K562 (cell line): ENCODE measurements around the gene MRI1. TPM values are rescaled to one million over a fixed set of nuclear protein-coding genes. Genes with fewer than 3 reads are reported as not detected.

Experiments used
- ATAC-seq: fragments of 200-7000 bp; cut with Tn5 transposase; 3 replicates; pipeline ENCODE4 v1.9.1; 2020; ENCODE audit warnings: moderate library complexity
- BruUV-seq: library from RNA; stranded (reverse); fragments of 400-500 nt; replicated peaks from 2 replicates; lab custom pipeline; 2021; lab: Mats Ljungman, UMichigan
- CTCF ChIA-PET: fragments of 300-600 bp; formaldehyde crosslinking; extraction: SDS; loops from one replicate; lab custom pipeline; 2021; ENCODE audit warnings: low intra/inter-chr PET ratio; lab: Yijun Ruan, JAX
- POLR2A ChIA-PET: fragments of 300-600, 350-650 bp; sonication (Branson Sonifier 250); formaldehyde crosslinking; extraction: SDS; loops from one replicate; lab custom pipeline; 2021; ENCODE audit warnings: antibody characterized with exemption, inconsistent platforms; lab: Yijun Ruan, JAX
- DNase-seq, 4 experiments: peaks; one replicate each; pipeline versions ENCODE4 v3.0.0 to v3.0.0-alpha.2; 2011 to 2018; ENCODE audit warnings: low spot score in 3 of 4, mixed read lengths in 3 of 4; ENCODE audit errors: extremely low read depth in 1 of 4
- FAIRE-seq: peaks from 2 replicates; lab custom pipeline; 2011; peaks lifted over from hg19 to GRCh38; lab: Jason Lieb, UNC
- H2AFZ ChIP-seq: 2 replicates; pipeline ENCODE4 v1.6.0; 2011; ENCODE audit warnings: low read depth, low read length, control low read depth, inconsistent platforms
- H3K27ac ChIP-seq: fragments of 200-600 bp; 3 replicates; pipeline ENCODE4 v1.8.0; 2011; ENCODE audit warnings: low read depth, mild to moderate bottlenecking, control low read depth, inconsistent platforms, low read length, moderate library complexity, mixed read lengths; ENCODE audit errors: extremely low read depth
- H3K27me3 ChIP-seq, 2 experiments: fragments of 300-600 bp in 1 of 2; 2 replicates in 1 of 2; 3 replicates in 1 of 2; pipeline versions ENCODE4 v1.6.0 to v1.8.0; 2011; ENCODE audit warnings: inconsistent platforms in 2 of 2, low read length in 2 of 2, mild to moderate bottlenecking in 1 of 2, mixed read lengths in 1 of 2, moderate library complexity in 1 of 2; ENCODE audit not compliant: control insufficient read depth in 2 of 2, insufficient read depth in 2 of 2
- H3K36me3 ChIP-seq: fragments of 300-600 bp; 3 replicates; pipeline ENCODE4 v1.8.0; 2011; ENCODE audit warnings: mild to moderate bottlenecking, low read length, inconsistent platforms; ENCODE audit not compliant: control insufficient read depth, insufficient read depth
- H3K4me1 ChIP-seq, 2 experiments: fragments of 200-600 bp in 1 of 2; replicated peaks in 1 of 2; 2 replicates in 1 of 2; 3 replicates in 1 of 2; pipeline versions ENCODE4 v1.5.1 to v1.8.0; 2011; ENCODE audit warnings: inconsistent platforms in 2 of 2, low read length in 2 of 2, mild to moderate bottlenecking in 1 of 2, mixed read lengths in 1 of 2, moderate library complexity in 1 of 2; ENCODE audit not compliant: control insufficient read depth in 2 of 2, insufficient read depth in 2 of 2
- H3K4me2 ChIP-seq: 2 replicates; pipeline ENCODE4 v1.6.1; 2011; ENCODE audit warnings: low read length, control low read depth, inconsistent platforms, mixed read lengths; ENCODE audit not compliant: insufficient read depth
- H3K4me3 ChIP-seq: fragments of 200-600 bp; sonication (generic), shearing (Covaris generic); 2 replicates; pipeline ENCODE4 v1.5.1; 2016; ENCODE audit warnings: control low read depth, inconsistent platforms
- H3K79me2 ChIP-seq: fragments of 200-600 bp; 3 replicates; pipeline ENCODE4 v1.8.0; 2011; ENCODE audit warnings: low read length, inconsistent platforms; ENCODE audit not compliant: control insufficient read depth, insufficient read depth
- H3K9ac ChIP-seq, 2 experiments: 2 replicates each; pipeline versions ENCODE4 v1.6.0 to v1.6.1; 2011; ENCODE audit warnings: low read depth in 2 of 2, low read length in 2 of 2, control low read depth in 1 of 2, inconsistent platforms in 1 of 2, mild to moderate bottlenecking in 1 of 2, mixed read lengths in 1 of 2; ENCODE audit not compliant: insufficient read depth in 1 of 2
- H3K9me1 ChIP-seq: one replicate; pipeline ENCODE4 v1.6.0; 2011; ENCODE audit warnings: inconsistent platforms, mild to moderate bottlenecking, low read length, moderate library complexity; ENCODE audit not compliant: control insufficient read depth, insufficient read depth
- H3K9me3 ChIP-seq: replicated peaks from 2 replicates; pipeline ENCODE4 v1.5.1; 2011; ENCODE audit warnings: low read depth, low read length, inconsistent platforms; ENCODE audit not compliant: control insufficient read depth, insufficient read depth
- H4K20me1 ChIP-seq: replicated peaks from 2 replicates; pipeline ENCODE4 v1.6.1; 2011; ENCODE audit warnings: low read length, inconsistent platforms, mixed read lengths; ENCODE audit not compliant: control insufficient read depth, insufficient read depth
- CBX1 ChIP-seq: sonication (generic); IDR thresholded peaks from 2 replicates; pipeline ENCODE4 v1.6.1; 2016; ENCODE audit warnings: antibody characterized with exemption, low read depth, mild to moderate bottlenecking
- CEBPB ChIP-seq: fragments of 450-650 bp; IDR thresholded peaks from 2 replicates; pipeline ENCODE4 v1.6.1; 2016; ENCODE audit warnings: missing genetic modification characterization, missing compliant biosample characterization
- CUX1 ChIP-seq: fragments of 200-800 bp; sonication (Bioruptor generic); IDR thresholded peaks from 2 replicates; pipeline ENCODE4 v1.6.1; 2016; ENCODE audit warnings: missing genetic modification characterization, missing compliant biosample characterization
- ERF ChIP-seq: fragments of 450-650 bp; formaldehyde crosslinking; IDR thresholded peaks from 2 replicates; pipeline ENCODE4 v1.4.0; 2020; ENCODE audit warnings: mild to moderate bottlenecking, mixed read lengths
- GATA2 ChIP-seq: sonication (generic); formaldehyde crosslinking; IDR thresholded peaks from 2 replicates; pipeline ENCODE4 v1.4.0; 2020; ENCODE audit warnings: mild to moderate bottlenecking, missing genetic modification reagents
- HDAC2 ChIP-seq: fragments of 450-650 bp; IDR thresholded peaks from 2 replicates; pipeline ENCODE4 v1.6.1; 2016; ENCODE audit warnings: mild to moderate bottlenecking
- LCOR ChIP-seq: sonication (generic); formaldehyde crosslinking; IDR thresholded peaks from 2 replicates; pipeline ENCODE4 v1.8.0; 2022; ENCODE audit warnings: mild to moderate bottlenecking, missing genetic modification reagents
- NFIX ChIP-seq: fragments of 250-450 bp; sonication (Bioruptor Pico); IDR thresholded peaks from 2 replicates; pipeline ENCODE4 v1.4.0; 2020; ENCODE audit warnings: low read depth, mild to moderate bottlenecking, moderate library complexity
- NFXL1 ChIP-seq: fragments of 450-650 bp; formaldehyde crosslinking; IDR thresholded peaks from 2 replicates; pipeline ENCODE4 v1.4.0; 2021; ENCODE audit warnings: mild to moderate bottlenecking
- PHF8 ChIP-seq: fragments of 200-600 bp; sonication (generic); IDR thresholded peaks from 2 replicates; pipeline ENCODE4 v1.6.1; 2012; ENCODE audit warnings: mixed run types, mild to moderate bottlenecking, inconsistent platforms, low read length, moderate library complexity, borderline replicate concordance
- POLR2B ChIP-seq: fragments of 450-650 bp; IDR thresholded peaks from 2 replicates; pipeline ENCODE4 v1.6.1; 2018; ENCODE audit warnings: low read depth; ENCODE audit not compliant: partially characterized antibody
- SMARCB1 ChIP-seq: IDR thresholded peaks from 2 replicates; pipeline ENCODE4 v1.6.1; 2011; ENCODE audit warnings: improper control_type of control experiment, low read depth; ENCODE audit not compliant: insufficient read length
- ZMIZ1 ChIP-seq, 2 experiments: fragments of 150-350 bp in 1 of 2; IDR thresholded peaks; 2 replicates each; pipeline ENCODE4 v1.6.1; 2012 to 2016; ENCODE audit warnings: low read depth in 2 of 2, low read length in 2 of 2, mild to moderate bottlenecking in 1 of 2, moderate library complexity in 1 of 2
- ZNF3 ChIP-seq: fragments of 250-450 bp; sonication (Bioruptor Pico); IDR thresholded peaks from 2 replicates; pipeline ENCODE4 v1.5.0; 2021; ENCODE audit warnings: mild to moderate bottlenecking, moderate library complexity
- ZNF589 ChIP-seq: fragments of 200-800 bp; sonication (Bioruptor generic); IDR thresholded peaks from 2 replicates; pipeline ENCODE4 v1.6.1; 2016; ENCODE audit warnings: low read depth, missing genetic modification characterization, missing compliant biosample characterization
- ZZZ3 ChIP-seq: fragments of 450-650 bp; IDR thresholded peaks from 2 replicates; pipeline ENCODE4 v1.6.1; 2016; ENCODE audit warnings: antibody characterized with exemption, mild to moderate bottlenecking, moderate library complexity
- WGBS: fragments of 100-300 bp; shearing (Covaris generic); methylation state at CpG from one replicate; pipeline ENCODE4 v1.1.6; 2016; ENCODE audit warnings: low coverage, mixed read lengths; ENCODE audit not compliant: insufficient coverage; ENCODE audit errors: missing lambda C conversion rate; 5-methylcytosine and 5-hydroxymethylcytosine counted together
- in situ Hi-C: fragments of 300-500 bp; cut with MboI; formaldehyde crosslinking; loops from 4 replicates; pipeline ENCODE4 v1.15.0; 2018; ENCODE audit warnings: inconsistent platforms, mixed read lengths
- intact Hi-C: fragments of 100-400 bp; cut with micrococcal nuclease; formaldehyde crosslinking; loops from 2 replicates; pipeline ENCODE4 v1.14.2; 2022
- polyA plus RNA-seq, 8 experiments: library from polyadenylated mRNA; depleted of rRNA in 4 of 8; stranded (reverse) in 5 of 8; unstranded in 3 of 8; fragments of >200 nt; fragmentation: Nextera tagmentation in 2 of 8; fragmentation: Illumina TruSeq in 1 of 8; extraction: Ambion mirVana in 2 of 8; extraction: Trizol in 1 of 8; gene quantifications; 2 replicates each; pipeline versions ENCODE4 v1.2.1 to v1.2.3, GENCODE V29; 2011 to 2014; ENCODE audit warnings: inconsistent platforms in 1 of 8, missing spikeins in 1 of 8
- total RNA-seq, 7 experiments: library from RNA; depleted of rRNA in 6 of 7; stranded (reverse); fragments of >200 nt in 6 of 7; fragmentation: Illumina TruSeq in 2 of 7; extraction: Trizol in 2 of 7; gene quantifications; 2 replicates each; pipeline versions ENCODE4 v1.2.1 to v1.2.3, GENCODE V29; 2011 to 2021; ENCODE audit warnings: low replicate concordance in 1 of 7

MRI1 gene
- total and polyA plus RNA-seq, 9 of the 15 experiments (the other 6 are each of a cell fraction or from before 2014, with no cell fraction given) = 5.5 to 57.4 (median 28.2) TPM

- intact Hi-C loops (no loop called here), in situ Hi-C loops (no loop called here)
- Histone ChIP-seq H4K20me1 (no peaks in the 10 kb centered on the region), H3K9me1 (no peaks in the 10 kb centered on the region), H3K9me3 (no peaks in the 10 kb centered on the region), H2AFZ (no peak overlapping the region), H3K79me2 (no peaks in the 10 kb centered on the region), H3K4me1 (peaks cover 8 to 11% of the 10 kb centered on the region in 2 experiments; a peak in 4 of 5 replicates), H3K9ac (no peak overlapping the region), H3K4me3 (no peak overlapping the region), H3K36me3 (no peaks in the 10 kb centered on the region), H3K27me3 (peaks cover 9 to 14% of the 10 kb centered on the region in 2 experiments; a peak in 2 of 5 replicates), H3K27ac (no peak overlapping the region), H3K4me2 (no peak overlapping the region)
- 65% methylated on average over 5 of the region's 5 CpGs for WGBS
- ATAC-seq (peak; percentile 66), FAIRE-seq (no peak), DNase-seq (no peak)
- BruUV-seq = no TSS peak
- CTCF ChIA-PET = no interaction called here
- POLR2A ChIA-PET = interaction anchor here (0.6 kb wide), 2 partner anchors 40 to 90 kb away, joined by 3 read pairs; no protein-coding TSS in a partner anchor
- TF ChIP-seq NFIX (no peak), PHF8 (no peak), ERF (CRISPR knock-in tag) (no peak), ZMIZ1 (IDR thresholded peaks at IDR 0.05; ENCODE audit: low read depth in 2 of 2, low read length in 2 of 2) (no peak), SMARCB1 (no peak), CBX1 (no peak), LCOR (CRISPR knock-in tag) (no peak), ZZZ3 (no peak), CEBPB (tag) (peak; percentile 52), ZNF3 (CRISPR knock-in tag) (no peak), HDAC2 (0 out of 2 replicates have a peak, but pooled peaks have one; percentile 30), NFXL1 (no peak), ZNF589 (CRISPR knock-in tag) (no peak), POLR2B (no peak), CUX1 (no peak), GATA2 (0 out of 2 replicates have a peak, but pooled peaks have one; percentile 39)
Observed at GRCh38 chr19:13726323-13726722, 38.0 kb upstream of the MRI1 start.
